DMS 273 (cell line): Measurements from ENCODE around the gene PSMD1.
"Not testable (repeated sequence)": the region's sequence is repeated elsewhere in the genome, so short reads cannot be mapped to it uniquely, and the experiment has no call there.

Experiments used
- DNase-seq: peaks from one replicate; lab custom pipeline; 2025; ENCODE audit not compliant: unreplicated experiment; lab: John Stamatoyannopoulos, UW

Gene PSMD1

DNA sequence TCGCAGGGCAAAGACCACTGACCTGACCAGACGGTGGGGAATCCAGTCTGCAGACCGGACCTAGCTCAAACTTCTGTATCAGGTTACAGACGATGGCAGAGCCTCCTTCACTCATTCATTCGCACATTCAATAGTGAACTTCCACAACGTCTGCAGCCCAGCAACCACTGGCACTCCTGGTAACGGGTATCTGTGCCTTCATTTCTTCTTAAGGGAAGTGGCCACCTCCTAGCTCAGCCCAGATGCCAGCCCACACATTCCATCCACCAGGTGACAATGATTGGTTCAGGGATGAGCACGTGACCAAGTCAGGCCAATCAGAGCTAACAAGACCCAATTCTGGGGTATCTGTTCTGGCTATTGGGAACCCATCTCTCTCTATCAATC is 125.8 kb downstream of the PSMD1 start:
- DNase-seq = peak; percentile 20

- DNase-seq = no peak
Observed at GRCh38 chr2:231183851-231184250, 127.2 kb downstream of the PSMD1 start.

- no peak for DNase-seq
Observed at GRCh38 chr2:231184319-231184718, 127.7 kb downstream of the PSMD1 start.

DNA sequence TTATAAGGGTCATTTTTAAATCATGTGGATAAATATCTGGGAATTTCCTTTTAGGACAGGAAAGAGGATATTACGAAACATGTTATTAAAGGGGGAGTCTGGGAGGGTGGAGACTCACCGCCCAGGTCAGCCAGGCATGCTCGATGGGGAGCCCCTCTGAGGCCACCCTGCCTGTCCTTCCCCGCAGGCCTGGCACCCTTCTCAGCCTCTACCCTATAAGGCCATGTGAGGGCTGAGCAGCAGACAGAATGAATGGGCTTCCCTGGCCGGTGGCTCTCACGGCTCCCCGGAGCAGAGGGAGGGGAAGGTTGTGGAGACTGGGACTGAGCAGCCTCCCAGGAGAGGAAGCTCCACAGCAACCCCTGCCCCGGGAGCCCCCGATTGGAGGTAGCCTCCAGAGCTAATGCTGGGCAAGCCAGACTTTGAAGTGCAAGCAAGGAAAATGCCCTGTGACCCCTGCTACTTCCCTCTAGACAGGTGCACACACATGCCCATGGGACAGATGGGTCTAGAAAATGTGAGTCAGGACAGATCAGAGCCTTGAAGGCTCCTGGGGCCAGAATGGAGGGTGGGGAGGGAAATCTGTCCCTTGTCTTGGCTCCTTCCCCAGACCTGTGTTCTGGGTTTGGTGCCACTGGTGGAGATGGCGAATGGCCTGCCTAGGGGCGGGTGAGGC is 128.5 kb downstream of the PSMD1 start:
- no peak for DNase-seq

DNA sequence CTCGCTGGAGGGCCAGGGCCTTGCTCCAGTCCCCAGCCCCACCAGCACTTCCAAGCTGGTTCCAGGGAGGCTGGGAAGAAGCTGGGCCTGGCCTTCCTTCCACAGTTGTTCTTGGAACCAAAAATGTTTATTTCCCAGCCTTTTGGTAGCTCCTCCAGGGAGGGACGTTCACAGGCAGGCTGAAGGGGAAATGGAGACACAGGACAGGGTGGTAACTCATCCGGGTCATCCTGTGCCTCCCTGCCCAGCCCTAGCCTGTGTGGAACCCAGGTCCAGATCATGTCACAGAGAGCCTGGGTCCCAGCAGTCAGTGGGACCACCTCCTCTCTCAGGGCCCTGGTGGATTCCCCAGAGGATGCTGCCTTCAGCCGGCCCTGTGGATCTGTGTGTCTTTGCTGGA is 129.2 kb downstream of the PSMD1 start:
- DNase-seq = no peak

GRCh38 chr2:231186325-231186724 is 129.7 kb downstream of the PSMD1 start:
- DNase-seq = no peak

DNA sequence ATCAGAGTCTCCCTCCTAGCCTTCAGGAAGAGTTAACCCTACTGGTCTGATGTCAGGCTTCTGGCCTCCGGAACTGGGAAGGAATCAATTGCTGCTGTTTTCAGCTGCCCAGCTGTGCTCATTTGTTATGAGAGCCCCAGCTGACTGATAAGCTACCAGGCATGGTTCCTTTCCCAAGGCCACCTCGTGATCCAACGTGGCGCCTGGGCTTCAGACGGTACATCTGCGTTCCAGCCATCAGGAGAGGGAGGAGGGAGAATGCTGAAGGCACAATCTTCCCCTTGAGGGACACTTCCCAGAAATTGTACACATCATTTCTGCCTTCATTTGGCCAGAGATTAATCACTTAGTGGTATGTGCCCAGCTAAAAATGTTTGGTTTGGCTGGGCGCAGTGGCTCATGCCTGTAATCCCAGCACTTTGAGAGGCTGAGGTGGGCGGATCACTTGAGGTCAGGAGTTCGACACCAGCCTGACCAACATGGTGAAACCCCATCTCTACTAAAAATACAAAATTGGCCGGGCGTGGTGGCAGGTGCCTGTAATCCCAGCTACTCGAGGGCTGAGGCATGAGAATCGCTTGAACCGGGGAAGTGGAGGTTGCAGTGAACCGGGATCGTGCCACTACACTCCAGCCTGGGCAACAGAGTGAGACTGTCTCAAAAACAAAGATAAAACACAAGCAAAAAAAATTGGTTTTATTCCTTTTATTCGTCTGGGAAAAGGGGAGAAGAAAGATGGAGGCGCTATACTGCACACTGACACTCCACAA is 131.3 kb downstream of the PSMD1 start:
- no peak for DNase-seq

DNA sequence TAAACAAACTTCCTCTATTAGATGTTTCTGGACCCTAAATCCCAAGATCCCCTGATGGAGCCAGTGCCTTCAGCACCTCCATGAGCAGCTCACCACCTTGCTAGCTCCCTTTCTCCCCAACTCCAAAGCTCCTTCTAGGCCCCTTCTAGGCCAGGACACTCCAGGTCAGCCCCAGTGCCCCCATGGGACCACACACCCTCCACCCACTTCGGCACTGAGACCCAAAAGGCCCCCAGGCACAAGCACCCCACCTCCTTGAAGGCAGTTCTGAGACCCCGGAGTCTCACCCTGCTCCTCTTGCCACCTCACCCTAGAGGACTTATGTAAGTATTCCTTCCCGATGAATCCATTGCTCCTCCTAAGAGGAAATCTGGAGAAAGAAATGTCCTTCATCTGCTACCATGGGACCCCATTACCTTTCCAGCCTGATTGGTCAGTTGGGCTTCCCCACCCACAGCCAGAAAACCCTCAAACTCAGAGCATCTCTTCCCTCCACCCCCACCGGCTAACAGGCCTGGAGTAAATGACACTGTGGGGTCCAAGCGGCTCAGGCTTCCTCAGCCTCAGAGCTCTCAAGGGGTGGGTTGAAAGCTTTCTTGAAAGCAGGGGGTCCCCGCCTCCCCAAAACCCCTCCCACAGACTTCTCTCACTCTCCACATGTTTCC is 132.0 kb downstream of the PSMD1 start:
- no peak for DNase-seq

DNA sequence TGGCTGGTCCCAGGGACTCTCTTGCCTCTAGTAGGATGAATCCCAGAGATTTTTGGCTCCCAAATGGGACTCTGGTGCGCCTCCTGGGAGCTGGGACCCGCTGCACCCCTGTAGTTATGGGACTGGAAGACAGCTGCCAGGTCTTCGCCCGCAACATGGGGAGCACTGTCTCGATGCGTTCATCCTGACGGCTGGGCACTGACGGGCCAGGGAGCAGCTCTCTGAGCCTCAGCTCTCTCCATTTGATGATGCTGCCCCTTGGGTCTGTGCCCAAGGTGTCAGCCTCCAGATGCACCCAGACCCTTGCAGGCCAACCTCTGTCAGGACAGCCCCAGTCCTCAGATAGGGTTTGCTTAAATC is 132.5 kb downstream of the PSMD1 start:
- DNase-seq = no peak

GRCh38 chr2:231189571-231190495 is 133.2 kb downstream of the PSMD1 start:
- no peak for DNase-seq

DNA sequence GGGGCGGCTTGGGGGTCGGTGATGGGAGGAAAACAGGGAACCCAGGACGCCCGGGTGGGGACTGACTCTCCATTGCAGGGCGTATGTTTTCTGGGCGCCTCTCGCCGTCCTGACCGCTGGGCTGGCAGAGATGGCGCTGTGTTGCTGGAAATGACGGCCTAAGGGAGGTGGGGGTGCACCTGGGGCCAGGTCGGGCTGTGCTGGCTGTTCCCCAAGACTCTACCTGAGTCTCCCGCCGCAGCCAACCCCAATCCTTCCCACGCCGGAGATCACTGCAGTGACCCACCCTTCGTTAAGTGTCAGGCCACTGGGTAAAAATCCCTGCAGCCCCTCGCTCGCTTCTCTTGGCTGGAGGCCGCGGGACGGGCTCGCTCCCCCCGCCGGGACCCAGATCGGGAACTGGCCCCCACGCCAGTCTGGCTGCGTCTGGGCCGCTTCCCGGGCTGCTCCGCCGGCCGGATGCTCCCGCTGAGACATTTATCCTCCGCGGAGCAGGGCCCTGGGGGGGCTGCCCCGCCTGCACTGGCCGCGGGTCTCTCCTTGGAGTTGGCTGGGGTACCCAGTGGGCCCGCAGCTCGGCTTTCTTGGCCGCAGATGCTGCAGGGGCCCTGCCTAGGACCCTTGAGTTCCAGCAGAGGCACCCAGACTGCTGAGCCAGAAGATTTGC is 134.0 kb downstream of the PSMD1 start:
- peak; percentile 11 for DNase-seq

GRCh38 chr2:231191896-231192872 is 135.5 kb downstream of the PSMD1 start:
- peak; percentile 55 for DNase-seq

DNA sequence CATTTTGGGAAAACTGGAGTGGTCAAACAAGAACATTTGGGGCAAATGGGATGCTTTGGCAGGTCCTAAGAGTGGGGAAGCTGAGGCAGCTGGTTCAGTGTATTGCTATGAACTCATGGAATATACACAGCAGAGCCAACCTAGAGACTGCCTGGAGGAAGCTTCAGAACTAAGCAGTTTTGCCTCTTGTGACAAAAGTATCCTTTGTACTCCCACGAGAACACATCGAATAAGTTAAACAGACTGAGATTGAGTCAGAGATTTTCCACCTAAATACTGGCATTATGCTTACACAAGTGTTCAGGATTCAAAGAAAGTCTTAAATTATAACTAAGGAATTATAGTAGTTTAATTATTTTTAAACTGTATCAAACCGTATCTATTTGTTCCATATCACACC is 136.5 kb downstream of the PSMD1 start:
- DNase-seq = no peak

- no peak for DNase-seq
Observed at GRCh38 chr2:231196592-231196991, 139.9 kb downstream of the PSMD1 start.

DNA sequence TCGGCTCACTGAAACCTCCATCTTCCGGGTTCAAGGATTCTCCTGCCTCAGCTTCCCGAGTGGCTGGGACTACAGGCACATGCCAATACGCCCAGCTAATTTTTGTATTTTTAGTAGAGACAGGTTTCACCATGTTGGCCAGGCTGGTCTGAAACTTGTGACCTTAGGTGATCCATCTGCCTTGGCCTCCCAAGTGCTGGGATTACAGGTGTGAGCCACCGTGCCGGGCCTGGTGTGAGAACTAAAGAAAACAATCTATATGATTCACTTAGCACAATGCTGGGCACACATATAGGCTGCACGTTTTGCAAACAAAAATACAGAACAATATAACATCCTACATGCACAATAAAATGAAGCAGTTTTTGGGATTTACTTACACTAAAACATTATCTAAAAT is 140.5 kb downstream of the PSMD1 start:
- DNase-seq = not testable (repeated sequence)

DNA sequence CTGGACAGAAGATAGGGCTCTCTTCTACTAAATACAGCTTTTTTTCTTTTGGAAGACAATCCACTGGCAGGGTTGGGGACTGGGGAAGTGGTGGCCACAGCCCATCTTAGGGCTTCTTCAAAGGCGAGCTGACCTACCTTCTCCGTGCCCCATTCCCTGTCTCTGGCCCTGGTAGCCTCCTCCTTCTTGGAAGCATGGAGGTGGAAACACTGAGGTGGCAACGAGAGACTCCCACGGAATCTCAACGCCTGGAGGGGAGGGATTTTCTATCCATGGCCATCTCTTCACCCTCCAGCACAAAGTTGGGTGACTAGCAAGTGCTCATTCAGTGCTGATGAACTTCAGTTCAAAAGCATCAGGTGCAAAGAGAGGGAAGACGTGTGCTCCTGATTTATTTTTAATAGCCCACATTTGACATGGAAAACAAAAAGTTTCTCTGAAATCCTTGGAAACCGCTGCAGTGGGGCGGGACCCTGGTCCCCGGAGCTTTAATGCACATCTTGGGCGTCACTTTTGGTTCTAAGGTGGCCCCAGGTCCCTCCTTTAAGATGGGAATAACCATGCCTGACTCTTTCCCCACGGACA is 141.1 kb downstream of the PSMD1 start:
- peak; percentile 46 for DNase-seq

DNA sequence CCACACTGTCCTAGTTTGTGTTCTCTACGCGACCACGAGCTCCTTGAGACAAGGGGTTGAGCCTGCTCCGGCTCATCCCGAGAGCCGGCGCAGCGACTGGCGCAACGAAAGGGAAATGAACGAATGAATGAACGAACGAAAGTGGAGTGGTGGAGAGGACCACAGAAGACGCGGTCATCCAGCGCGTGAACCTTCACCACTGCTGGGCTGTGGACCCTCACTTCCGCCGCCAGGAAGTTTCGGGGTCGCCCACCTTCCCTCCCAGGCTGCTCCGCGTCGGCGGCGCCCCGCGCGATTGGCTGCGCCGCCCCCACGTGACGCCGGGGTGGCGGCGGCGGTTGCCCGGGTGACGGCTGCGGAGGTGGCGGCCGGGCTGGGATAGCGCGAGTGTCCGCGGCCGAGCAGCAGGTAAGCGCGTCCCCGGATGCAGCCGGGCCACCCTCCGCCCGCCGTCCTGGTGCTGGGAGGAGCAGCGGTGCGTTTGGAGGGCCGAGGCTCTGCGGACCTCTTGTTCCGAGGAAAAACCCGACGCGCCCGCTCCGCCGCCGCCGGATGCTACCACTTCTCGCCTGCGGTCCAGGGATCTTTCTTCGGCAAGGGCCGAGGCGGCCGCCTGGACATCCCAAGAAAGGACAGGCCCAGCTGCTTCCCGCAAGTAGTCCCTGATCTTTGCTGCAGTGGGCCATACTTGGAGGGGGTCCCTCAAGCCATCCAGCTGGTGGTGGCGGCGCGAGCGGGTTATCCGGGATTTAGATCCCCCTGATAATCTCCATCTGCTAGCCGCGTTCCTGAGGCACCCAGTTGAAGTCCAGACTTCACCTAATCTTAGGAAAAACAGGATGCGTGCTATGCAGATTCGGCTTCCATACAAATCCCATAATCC is 141.9 kb downstream of the PSMD1 start, which contains the start of gene ARMC9:
Gene ARMC9 (plus strand): TSS at position 341 of the 883 bp plus-strand sequence. CDS start 7,608 bp downstream, outside the sequence.
- DNase-seq = peak; percentile 90

- peak; percentile 52 for DNase-seq
Observed at GRCh38 chr2:231199219-231199618, 142.6 kb downstream of the PSMD1 start.
